ENCODE data around the gene TIE1.

DNA sequence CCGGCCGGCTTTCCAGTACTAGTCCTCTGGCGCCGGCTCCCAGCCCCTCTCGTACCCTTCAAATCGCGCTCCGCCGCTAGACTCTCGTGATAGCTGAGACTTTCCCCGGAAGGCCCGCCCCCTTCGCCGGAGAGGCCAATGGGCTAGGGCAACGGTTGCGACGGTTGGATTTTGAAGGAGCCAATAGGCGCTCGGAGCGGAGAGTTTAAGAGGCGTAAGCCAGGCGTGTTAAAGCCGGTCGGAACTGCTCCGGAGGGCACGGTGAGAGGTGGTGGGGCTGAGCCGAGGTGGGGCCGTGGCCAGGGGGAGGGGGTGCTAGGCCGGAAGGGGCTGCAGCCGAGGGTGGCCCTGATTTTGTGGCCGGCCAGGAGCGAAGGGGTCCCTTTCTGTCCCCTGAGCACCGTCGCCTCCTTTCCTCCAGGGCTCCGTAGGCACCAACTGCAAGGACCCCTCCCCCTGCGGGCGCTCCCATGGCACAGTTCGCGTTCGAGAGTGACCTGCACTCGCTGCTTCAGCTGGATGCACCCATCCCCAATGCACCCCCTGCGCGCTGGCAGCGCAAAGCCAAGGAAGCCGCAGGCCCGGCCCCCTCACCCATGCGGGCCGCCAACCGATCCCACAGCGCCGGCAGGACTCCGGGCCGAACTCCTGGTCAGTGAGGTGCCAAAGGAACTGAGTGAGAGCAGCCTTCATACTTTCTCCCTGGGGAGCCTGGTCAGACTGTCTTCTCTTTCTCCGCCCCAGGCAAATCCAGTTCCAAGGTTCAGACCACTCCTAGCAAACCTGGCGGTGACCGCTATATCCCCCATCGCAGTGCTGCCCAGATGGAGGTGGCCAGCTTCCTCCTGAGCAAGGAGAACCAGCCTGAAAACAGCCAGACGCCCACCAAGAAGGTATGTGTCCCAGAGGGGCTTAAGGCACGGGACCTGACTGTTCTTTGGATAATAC, 58.2 kb downstream of the TIE1 start, which contains the start of gene CDC20:
- no peak for TF ChIP-seq EZH2 (IDR thresholded peaks at IDR 0.05; ENCODE audit: low read length, missing control alignments)
- TF ChIP-seq, protein P1, sequence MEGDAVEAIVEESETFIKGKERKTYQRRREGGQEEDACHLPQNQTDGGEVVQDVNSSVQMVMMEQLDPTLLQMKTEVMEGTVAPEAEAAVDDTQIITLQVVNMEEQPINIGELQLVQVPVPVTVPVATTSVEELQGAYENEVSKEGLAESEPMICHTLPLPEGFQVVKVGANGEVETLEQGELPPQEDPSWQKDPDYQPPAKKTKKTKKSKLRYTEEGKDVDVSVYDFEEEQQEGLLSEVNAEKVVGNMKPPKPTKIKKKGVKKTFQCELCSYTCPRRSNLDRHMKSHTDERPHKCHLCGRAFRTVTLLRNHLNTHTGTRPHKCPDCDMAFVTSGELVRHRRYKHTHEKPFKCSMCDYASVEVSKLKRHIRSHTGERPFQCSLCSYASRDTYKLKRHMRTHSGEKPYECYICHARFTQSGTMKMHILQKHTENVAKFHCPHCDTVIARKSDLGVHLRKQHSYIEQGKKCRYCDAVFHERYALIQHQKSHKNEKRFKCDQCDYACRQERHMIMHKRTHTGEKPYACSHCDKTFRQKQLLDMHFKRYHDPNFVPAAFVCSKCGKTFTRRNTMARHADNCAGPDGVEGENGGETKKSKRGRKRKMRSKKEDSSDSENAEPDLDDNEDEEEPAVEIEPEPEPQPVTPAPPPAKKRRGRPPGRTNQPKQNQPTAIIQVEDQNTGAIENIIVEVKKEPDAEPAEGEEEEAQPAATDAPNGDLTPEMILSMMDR (conservative IDR thresholded peaks at IDR 0.05 in 1 of 2, IDR thresholded peaks at IDR 0.05 in 1 of 2; ENCODE audit: low read depth in 1 of 2, low read length in 2 of 2) = no peak
